ENCODE measurements around the gene KTI12.

GRCh38 chr1:51989582-51990477 lies 43.8 kb downstream of the KTI12 start:
- TF ChIP-seq CTCF (IDR thresholded peaks at IDR 0.05) (no peak), POLR2A (IDR thresholded peaks at IDR 0.05) (no peak)
